OCI-LY1 (cell line): ENCODE results near the gene VAMP5.

Experiments used
- CTCF ChIP-seq: fragments of 200-600 bp; sonication (generic), shearing (Covaris generic); IDR thresholded peaks from 2 replicates; pipeline ENCODE4 v1.5.1; 2017; ENCODE audit warnings: mild to moderate bottlenecking, antibody characterized with exemption, low read length, moderate library complexity, mixed read lengths
- EZH2 ChIP-seq: fragments of 200-600 bp; sonication (generic), shearing (Covaris generic); IDR thresholded peaks from 2 replicates; pipeline ENCODE4 v1.8.0; 2017; ENCODE audit warnings: borderline replicate concordance, mixed run types, mild to moderate bottlenecking, antibody characterized with exemption, low read length, moderate library complexity, mixed read lengths

DNA sequence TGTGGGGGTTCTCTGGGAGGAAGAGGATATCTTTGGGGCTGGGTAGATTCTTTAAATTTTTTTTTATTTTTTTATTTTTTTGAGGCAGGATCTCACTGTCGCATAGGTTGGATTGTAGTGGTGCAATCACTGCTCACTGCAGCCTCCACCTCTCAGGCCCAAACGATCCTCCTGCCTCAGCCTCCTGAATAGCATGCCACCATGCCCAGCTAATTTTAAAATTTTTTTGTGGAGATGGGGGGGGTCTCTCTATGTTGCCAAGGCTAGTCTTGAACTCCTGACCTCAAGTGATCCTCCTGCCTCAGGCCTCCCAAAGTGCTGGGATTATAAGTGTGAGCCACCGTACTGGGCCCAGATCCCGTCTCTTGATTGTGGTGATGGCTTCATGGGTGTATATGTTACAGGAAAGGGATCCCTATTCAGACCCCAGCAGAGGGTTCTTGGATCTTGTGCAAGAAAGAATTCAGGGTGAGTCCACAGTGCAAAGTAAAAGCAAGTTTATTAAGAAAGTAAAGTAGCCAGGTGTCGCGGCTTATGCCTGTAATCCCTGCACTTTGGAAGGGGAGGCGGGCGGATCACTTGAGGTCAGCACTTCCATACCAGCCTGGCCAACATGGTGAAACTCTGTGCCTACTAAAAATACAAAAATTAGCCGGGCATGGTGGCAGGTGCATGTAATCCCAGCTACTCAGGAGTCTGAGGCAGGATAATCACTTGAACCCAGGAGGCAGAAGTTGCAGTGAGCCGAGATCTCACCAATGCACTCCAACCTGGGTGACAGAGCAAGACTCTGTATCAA, 29.7 kb downstream of the VAMP5 start:
- TF ChIP-seq CTCF, result no peak
- no peak for TF ChIP-seq EZH2
